ENCODE data around the gene ELP2. TPM values are rescaled to one million over a fixed set of nuclear protein-coding genes. Genes with fewer than 3 reads are reported as not detected.

ELP2 gene
- total and polyA plus RNA-seq, 9 of the 15 experiments (the other 6 are each of a cell fraction or from before 2014, with no cell fraction given): 76.8 to 192 (median 140) TPM

DNA sequence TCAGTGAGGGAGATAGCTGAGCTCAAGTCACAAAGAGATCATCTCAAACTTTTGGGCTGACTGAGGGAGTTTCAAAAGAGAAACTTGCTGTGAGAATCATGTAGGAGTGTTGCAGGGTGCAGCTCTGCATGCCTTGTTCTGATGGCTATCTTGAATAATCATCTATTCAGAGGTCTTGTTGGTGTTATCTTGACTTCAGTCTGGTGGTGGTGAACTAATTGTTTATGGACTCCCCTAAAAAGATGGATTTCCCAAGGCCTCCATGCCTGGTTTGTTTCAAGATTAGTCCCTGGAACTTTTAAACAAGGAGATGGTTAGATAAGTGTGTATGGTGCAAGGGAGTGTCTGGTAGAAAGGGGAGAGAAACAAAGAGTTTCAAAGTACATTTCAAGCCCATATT lies 30.4 kb upstream of the ELP2 start (continued):
- no peak for TF ChIP-seq RAD21 (CRISPR knock-in tag; conservative IDR thresholded peaks at IDR 0.05 in 1 of 2, IDR thresholded peaks at IDR 0.05 in 1 of 2)
- peak; percentile 91 for TF ChIP-seq ZBTB17 (CRISPR knock-in tag; IDR thresholded peaks at IDR 0.05)
- peak; percentile 33; the same call in 1 of the 2 replicates for TF ChIP-seq CEBPB (tag; IDR thresholded peaks at IDR 0.05)
- TF ChIP-seq NCOA2 (IDR thresholded peaks at IDR 0.05; ENCODE audit: partially characterized antibody in 2 of 2): no peak
- TF ChIP-seq ADNP (tag; IDR thresholded peaks at IDR 0.05): no peak
- peak; percentile 13; the same call in 1 of the 2 replicates for TF ChIP-seq HMBOX1 (IDR thresholded peaks at IDR 0.05)
- TF ChIP-seq, protein P1, sequence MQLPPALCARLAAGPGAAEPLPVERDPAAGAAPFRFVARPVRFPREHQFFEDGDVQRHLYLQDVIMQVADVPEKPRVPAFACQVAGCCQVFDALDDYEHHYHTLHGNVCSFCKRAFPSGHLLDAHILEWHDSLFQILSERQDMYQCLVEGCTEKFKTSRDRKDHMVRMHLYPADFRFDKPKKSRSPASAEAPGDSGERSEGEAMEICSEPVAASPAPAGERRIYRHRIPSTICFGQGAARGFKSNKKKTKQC (CRISPR knock-in tag; IDR thresholded peaks at IDR 0.05): no peak
- TF ChIP-seq NEUROD1 (IDR thresholded peaks at IDR 0.05; ENCODE audit: borderline replicate concordance, low read depth, low read length, partially characterized antibody): no peak

DNA sequence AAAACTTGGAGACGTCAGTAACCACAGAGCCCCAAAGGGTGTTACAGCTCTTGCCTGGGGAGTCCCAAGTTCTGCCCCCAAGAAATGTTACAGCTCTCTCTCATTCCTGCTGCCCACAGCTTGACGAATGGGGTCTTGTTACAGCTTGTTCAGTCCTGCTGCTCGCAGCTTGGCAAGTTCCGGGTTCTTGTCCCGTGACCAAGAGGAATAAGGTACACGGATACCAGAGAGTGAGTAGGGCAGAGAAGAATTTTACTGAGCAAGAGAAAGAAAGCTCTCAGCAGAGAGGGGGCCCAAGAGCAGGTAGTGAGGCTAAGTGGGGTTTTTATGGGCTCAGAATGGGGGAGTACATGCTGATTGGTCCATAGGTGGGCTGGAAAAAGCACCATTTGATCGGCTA lies 27.8 kb upstream of the ELP2 start:
- TF ChIP-seq PML (IDR thresholded peaks at IDR 0.05; ENCODE audit: low read length): no peak
- peak; percentile 60 for TF ChIP-seq ZFP36 (IDR thresholded peaks at IDR 0.05; ENCODE audit: low read depth, low read length, partially characterized antibody)
- TF ChIP-seq SMC3 (conservative IDR thresholded peaks at IDR 0.05; ENCODE audit: insufficient read depth, low read depth, low read length): no peak
- no peak for TF ChIP-seq SOX6 (IDR thresholded peaks at IDR 0.05)
- TF ChIP-seq ZNF263 (CRISPR knock-in tag; IDR thresholded peaks at IDR 0.05; ENCODE audit: borderline replicate concordance): no peak
- no peak for TF ChIP-seq NCOA1 (IDR thresholded peaks at IDR 0.05; ENCODE audit: low read depth)
- no peak for TF ChIP-seq CBFA2T3 (IDR thresholded peaks at IDR 0.05)
- TF ChIP-seq, protein P2, sequence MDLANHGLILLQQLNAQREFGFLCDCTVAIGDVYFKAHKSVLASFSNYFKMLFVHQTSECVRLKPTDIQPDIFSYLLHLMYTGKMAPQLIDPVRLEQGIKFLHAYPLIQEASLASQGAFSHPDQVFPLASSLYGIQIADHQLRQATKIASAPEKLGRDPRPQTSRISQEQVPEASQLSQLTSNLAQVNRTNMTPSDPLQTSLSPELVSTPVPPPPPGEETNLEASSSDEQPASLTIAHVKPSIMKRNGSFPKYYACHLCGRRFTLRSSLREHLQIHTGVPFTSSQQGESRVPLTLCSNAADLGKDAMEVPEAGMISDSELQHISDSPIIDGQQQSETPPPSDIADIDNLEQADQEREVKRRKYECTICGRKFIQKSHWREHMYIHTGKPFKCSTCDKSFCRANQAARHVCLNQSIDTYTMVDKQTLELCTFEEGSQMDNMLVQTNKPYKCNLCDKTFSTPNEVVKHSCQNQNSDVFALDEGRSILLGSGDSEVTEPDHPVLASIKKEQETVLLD (IDR thresholded peaks at IDR 0.05): no peak
- no peak for TF ChIP-seq ZNF253 (CRISPR knock-in tag; conservative IDR thresholded peaks at IDR 0.05)
- peak in 1 of 2 experiments; percentile 45; a peak in 1 of 3 replicates for TF ChIP-seq CBX3 (IDR thresholded peaks at IDR 0.05; ENCODE audit: borderline replicate concordance in 1 of 2, low read length in 2 of 2)
- no peak for TF ChIP-seq MTA2 (IDR thresholded peaks at IDR 0.05; ENCODE audit: low read depth)
- in situ Hi-C loops (cut with MboI) (loop anchor here (5.0 kb wide), 1 partner anchor 180 kb away; no protein-coding TSS in a partner anchor), intact Hi-C loops (cut with micrococcal nuclease) (no loop called here)
- peak; percentile 44 for ATAC-seq
- POLR2A ChIA-PET: interaction anchor here (0.9 to 1.0 kb wide), 2 partner anchors 13 to 16 kb away, joined by 3 read pairs; no protein-coding TSS in a partner anchor
- no TSS peak for BruUV-seq (replicated peaks)
- Histone ChIP-seq H3K27me3 (ENCODE audit: control insufficient read depth in 2 of 2, insufficient read depth in 2 of 2, low read length in 2 of 2) (peaks cover 0 to 4% of the 10 kb centered on the region in 2 experiments; a peak in 1 of 5 replicates), H3K4me1 (replicated peaks in 1 of 2; ENCODE audit: control insufficient read depth in 2 of 2, insufficient read depth in 2 of 2, low read length in 2 of 2) (no peaks in the 10 kb centered on the region; a peak in 1 of 5 replicates), H3K36me3 (ENCODE audit: control insufficient read depth, insufficient read depth, low read length) (no peaks in the 10 kb centered on the region), H3K4me2 (ENCODE audit: insufficient read depth, low read length) (peak overlapping the region; percentile 6; the same call in 1 of the 2 replicates), H3K9me3 (replicated peaks; ENCODE audit: control insufficient read depth, insufficient read depth, low read depth, low read length) (no peaks in the 10 kb centered on the region; the same call in 1 of the 2 replicates), H3K4me3 (no peak overlapping the region), H4K20me1 (replicated peaks; ENCODE audit: control insufficient read depth, insufficient read depth, low read length) (no peaks in the 10 kb centered on the region), H3K9me1 (ENCODE audit: control insufficient read depth, insufficient read depth, low read length) (no peaks in the 10 kb centered on the region), H3K79me2 (ENCODE audit: control insufficient read depth, insufficient read depth, low read length) (no peaks in the 10 kb centered on the region), H3K9ac (ENCODE audit: insufficient read depth in 1 of 2, low read depth in 2 of 2, low read length in 2 of 2) (no peak overlapping the region), H3K27ac (ENCODE audit: extremely low read depth, low read depth, low read length) (no peak overlapping the region), H2AFZ (ENCODE audit: low read depth, low read length) (peak overlapping the region; percentile 38)
- peak in 1 of 4 experiments; percentile 14 for DNase-seq (ENCODE audit: extremely low read depth in 1 of 4, low spot score in 3 of 4)
- 12% methylated on average over 7 of the region's 7 CpGs for WGBS (ENCODE audit: insufficient coverage, low coverage, missing lambda C conversion rate)
- CTCF ChIA-PET (ENCODE audit: low intra/inter-chr PET ratio): no interaction called here
- FAIRE-seq: no peak

Measured in K562 (cell line).